HepG2 (cell line): Measurements from ENCODE around the gene CNPY1. TPM values are rescaled to one million over a fixed set of nuclear protein-coding genes. Genes with fewer than 3 reads are reported as not detected.

ENCODE experiments used
- ATAC-seq: fragments of 200-7000 bp; cut with Tn5 transposase; 3 replicates; pipeline ENCODE4 v1.9.1; 2020; ENCODE audit warnings: mild to moderate bottlenecking, moderate library complexity
- BruUV-seq: library from RNA; stranded (reverse); fragments of 400-500 nt; replicated peaks from 2 replicates; lab custom pipeline; 2021; lab: Mats Ljungman, UMichigan
- CTCF ChIA-PET: fragments of 300-600 bp; formaldehyde crosslinking; extraction: SDS; loops from one replicate; lab custom pipeline; 2021; ENCODE audit warnings: low total read pairs, inconsistent platforms, low intra/inter-chr PET ratio; lab: Yijun Ruan, JAX
- POLR2A ChIA-PET: fragments of 350-600 bp; sonication (Branson Sonifier 250); formaldehyde crosslinking; loops from one replicate; lab custom pipeline; 2020; ENCODE audit warnings: antibody characterized with exemption, inconsistent platforms; lab: Yijun Ruan, JAX
- DNase-seq: peaks from one replicate; pipeline ENCODE4 v3.0.0-alpha.2; 2015; ENCODE audit warnings: low spot score
- FAIRE-seq: peaks from 3 replicates; lab custom pipeline; 2011; peaks lifted over from hg19 to GRCh38; lab: Jason Lieb, UNC
- H2AFZ ChIP-seq: one replicate; pipeline ENCODE4 v1.6.1; 2011; ENCODE audit warnings: low read length, inconsistent platforms
- H3K27ac ChIP-seq: fragments of 300-600 bp; 3 replicates; pipeline ENCODE4 v1.8.0; 2011; ENCODE audit warnings: mixed run types, mild to moderate bottlenecking, mixed read lengths, low read length, inconsistent platforms; ENCODE audit not compliant: insufficient read depth; ENCODE audit errors: extremely low read length
- H3K27me3 ChIP-seq, 2 experiments: fragments of 200-600 bp in 1 of 2; 2 replicates in 1 of 2; 3 replicates in 1 of 2; pipeline versions ENCODE4 v1.6.0 to v1.8.0; 2011; ENCODE audit warnings: low read length in 2 of 2, mild to moderate bottlenecking in 2 of 2, moderate library complexity in 2 of 2, inconsistent platforms in 1 of 2; ENCODE audit not compliant: insufficient read depth in 2 of 2, control insufficient read depth in 1 of 2
- H3K36me3 ChIP-seq, 2 experiments: fragments of 200-600 bp in 1 of 2; replicated peaks in 1 of 2; 2 replicates in 1 of 2; 3 replicates in 1 of 2; pipeline versions ENCODE4 v1.5.1 to v1.8.0; 2011; ENCODE audit warnings: low read length in 2 of 2, inconsistent platforms in 1 of 2; ENCODE audit not compliant: insufficient read depth in 2 of 2, control insufficient read depth in 1 of 2
- H3K4me1 ChIP-seq: 2 replicates; pipeline ENCODE4 v1.5.1; 2012; ENCODE audit warnings: low read length, inconsistent platforms; ENCODE audit not compliant: insufficient read depth
- H3K4me2 ChIP-seq: 2 replicates; pipeline ENCODE4 v1.6.0; 2011; ENCODE audit warnings: low read depth, low read length, inconsistent platforms
- H3K4me3 ChIP-seq, 3 experiments: fragments of 200-600 bp in 1 of 3; sonication (generic), shearing (Covaris generic) in 1 of 3; replicated peaks in 1 of 3; 2 replicates each; pipeline ENCODE4 v1.5.1; 2011 to 2016; ENCODE audit warnings: low read length in 3 of 3, inconsistent platforms in 2 of 3, low read depth in 2 of 3, mild to moderate bottlenecking in 2 of 3, control low read depth in 1 of 3, mixed read lengths in 1 of 3; ENCODE audit not compliant: insufficient read depth in 1 of 3
- H3K79me2 ChIP-seq: one replicate; pipeline ENCODE4 v1.6.1; 2011; ENCODE audit warnings: low read length, inconsistent platforms; ENCODE audit not compliant: insufficient read depth
- H3K9ac ChIP-seq: 2 replicates; pipeline ENCODE4 v1.6.0; 2011; ENCODE audit warnings: mild to moderate bottlenecking, low read depth, low read length, inconsistent platforms; ENCODE audit not compliant: insufficient read depth
- H3K9me3 ChIP-seq: 2 replicates; pipeline ENCODE4 v1.5.1; 2012; ENCODE audit warnings: mild to moderate bottlenecking, low read length
- H4K20me1 ChIP-seq: 2 replicates; pipeline ENCODE4 v1.6.0; 2011; ENCODE audit warnings: inconsistent platforms, mild to moderate bottlenecking, low read length, moderate library complexity; ENCODE audit not compliant: insufficient read depth
- EZH2 ChIP-seq: conservative IDR thresholded peaks from 2 replicates; pipeline ENCODE4 v1.6.1; 2012; ENCODE audit warnings: mild to moderate bottlenecking, low read depth, low read length, moderate library complexity
- HMG20B ChIP-seq: conservative IDR thresholded peaks from 2 replicates; pipeline ENCODE4 v1.6.1; 2016; ENCODE audit warnings: missing genetic modification reagents, missing compliant biosample characterization
- IRF2 ChIP-seq: IDR thresholded peaks from 2 replicates; pipeline ENCODE4 v1.6.1; 2018; ENCODE audit warnings: missing genetic modification reagents, missing compliant biosample characterization
- SALL2 ChIP-seq: sonication (generic); formaldehyde crosslinking; IDR thresholded peaks from 2 replicates; pipeline ENCODE4 v1.8.1; 2023; ENCODE audit warnings: mild to moderate bottlenecking, missing genetic modification reagents, inconsistent platforms
- WGBS: methylation state at CpG from one replicate; pipeline ENCODE4 v1.1.6; 2017; ENCODE audit warnings: low lambda C conversion rate; 5-methylcytosine and 5-hydroxymethylcytosine counted together
- in situ Hi-C: cut with HindIII; loops from 2 replicates; pipeline ENCODE4 v1.10.0; 2017; ENCODE audit warnings: low pct_unique_long_range_greater_than_20kb; ENCODE audit not compliant: extremely low pct_ligation_motif_present
- intact Hi-C: fragments of 100-400 bp; cut with micrococcal nuclease; formaldehyde crosslinking; loops from one replicate; pipeline ENCODE4 v1.10.0; 2022; ENCODE audit not compliant: unreplicated experiment
- polyA plus RNA-seq, 8 experiments: library from polyadenylated mRNA; depleted of rRNA in 3 of 8; stranded (reverse) in 7 of 8; unstranded in 1 of 8; fragments of >200 nt; fragmentation: Illumina TruSeq in 4 of 8; extraction: Trizol in 4 of 8; gene quantifications; 2 replicates each; pipeline versions ENCODE4 v1.2.1 to v1.2.3, GENCODE V29; 2011 to 2016; ENCODE audit warnings: low read depth in 4 of 8, missing spikeins in 1 of 8, mixed read lengths in 1 of 8; ENCODE audit not compliant: insufficient read depth in 1 of 8
- total RNA-seq, 5 experiments: library from RNA; depleted of rRNA; stranded (reverse); fragments of >200 nt; fragmentation: Illumina TruSeq; extraction: Trizol; gene quantifications; 2 replicates each; pipeline ENCODE4 v1.2.3, GENCODE V29; 2016; ENCODE audit warnings: low read depth in 1 of 5
- TF ChIP-seq, protein P1 (sequence below): sonication (generic); formaldehyde crosslinking; IDR thresholded peaks from 2 replicates; pipeline ENCODE4 v1.8.0; 2022; ENCODE audit warnings: mild to moderate bottlenecking, missing genetic modification reagents
- TF ChIP-seq, protein P2 (sequence below): sonication (generic); formaldehyde crosslinking; IDR thresholded peaks from 2 replicates; pipeline ENCODE4 v1.9.0; 2022; ENCODE audit warnings: missing genetic modification reagents, mild to moderate bottlenecking, borderline replicate concordance

CNPY1 gene
- total and polyA plus RNA-seq, 2 of the 13 experiments (the other 11 are each of a cell fraction or from before 2014, with no cell fraction given) = not detected

DNA sequence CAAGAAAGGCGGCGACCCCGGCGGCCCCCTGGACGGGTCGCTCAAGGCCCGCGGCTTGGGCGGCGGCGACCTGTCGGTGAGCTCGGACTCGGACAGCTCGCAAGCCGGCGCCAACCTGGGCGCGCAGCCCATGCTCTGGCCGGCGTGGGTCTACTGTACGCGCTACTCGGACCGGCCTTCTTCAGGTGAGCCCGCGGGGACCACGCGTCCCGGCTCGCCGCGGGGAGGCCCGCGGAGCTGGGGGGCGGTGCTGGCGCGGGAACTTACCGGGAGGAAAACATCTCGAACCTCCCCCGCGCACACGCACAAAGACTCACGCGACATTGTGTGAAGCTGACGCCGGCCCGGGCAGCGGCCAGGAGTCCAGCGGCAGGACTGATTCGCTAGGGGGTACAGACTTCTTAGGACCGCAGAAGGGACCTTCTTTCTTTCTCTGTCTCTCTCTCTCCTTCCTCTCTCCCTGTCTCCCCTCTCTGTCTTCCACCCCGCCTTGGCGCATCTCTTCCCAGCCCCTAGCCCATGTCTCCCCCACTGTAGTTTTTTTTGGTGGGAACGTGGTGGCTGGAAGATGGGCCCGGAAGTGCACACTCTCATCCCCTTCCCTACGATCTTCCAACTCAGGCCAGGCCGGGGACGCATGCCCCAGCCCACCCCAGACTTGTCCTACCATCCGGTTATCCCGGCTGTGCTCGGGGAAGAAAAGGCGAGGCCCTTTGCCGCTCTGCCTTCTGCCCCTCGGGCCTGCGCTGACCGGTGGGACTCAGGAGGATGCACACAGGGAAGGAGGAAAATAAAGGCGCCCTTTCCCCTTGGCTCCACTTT is 87.3 kb downstream of the CNPY1 start:
- no peaks in the 10 kb centered on the region for H3K4me1 ChIP-seq
- POLR2A ChIA-PET = no interaction called here
- no peak overlapping the region for H3K4me3 ChIP-seq
- no peak overlapping the region for H3K9ac ChIP-seq
- no peak overlapping the region for H3K4me2 ChIP-seq
- H3K27me3 ChIP-seq = peaks cover 11 to 77% of the 10 kb centered on the region in 2 experiments
- in situ Hi-C loops (no loop called here), intact Hi-C loops (no loop called here)
- H3K36me3 ChIP-seq = no peaks in the 10 kb centered on the region
- 46% methylated on average over 43 of the region's 68 CpGs for WGBS
- CTCF ChIA-PET = no interaction called here
- H2AFZ ChIP-seq = no peak overlapping the region
- no peak overlapping the region for H3K27ac ChIP-seq
- no TSS peak for BruUV-seq
- ATAC-seq (no peak), FAIRE-seq (no peak), DNase-seq (no peak)
- no peaks in the 10 kb centered on the region for H3K79me2 ChIP-seq
- H3K9me3 ChIP-seq = no peaks in the 10 kb centered on the region
- no peaks in the 10 kb centered on the region for H4K20me1 ChIP-seq
- TF ChIP-seq EZH2 (peak; percentile 58; the same call in 1 of the 2 replicates), IRF2 (no peak)
- TF ChIP-seq, all 625 proteins: peak for 1

DNA sequence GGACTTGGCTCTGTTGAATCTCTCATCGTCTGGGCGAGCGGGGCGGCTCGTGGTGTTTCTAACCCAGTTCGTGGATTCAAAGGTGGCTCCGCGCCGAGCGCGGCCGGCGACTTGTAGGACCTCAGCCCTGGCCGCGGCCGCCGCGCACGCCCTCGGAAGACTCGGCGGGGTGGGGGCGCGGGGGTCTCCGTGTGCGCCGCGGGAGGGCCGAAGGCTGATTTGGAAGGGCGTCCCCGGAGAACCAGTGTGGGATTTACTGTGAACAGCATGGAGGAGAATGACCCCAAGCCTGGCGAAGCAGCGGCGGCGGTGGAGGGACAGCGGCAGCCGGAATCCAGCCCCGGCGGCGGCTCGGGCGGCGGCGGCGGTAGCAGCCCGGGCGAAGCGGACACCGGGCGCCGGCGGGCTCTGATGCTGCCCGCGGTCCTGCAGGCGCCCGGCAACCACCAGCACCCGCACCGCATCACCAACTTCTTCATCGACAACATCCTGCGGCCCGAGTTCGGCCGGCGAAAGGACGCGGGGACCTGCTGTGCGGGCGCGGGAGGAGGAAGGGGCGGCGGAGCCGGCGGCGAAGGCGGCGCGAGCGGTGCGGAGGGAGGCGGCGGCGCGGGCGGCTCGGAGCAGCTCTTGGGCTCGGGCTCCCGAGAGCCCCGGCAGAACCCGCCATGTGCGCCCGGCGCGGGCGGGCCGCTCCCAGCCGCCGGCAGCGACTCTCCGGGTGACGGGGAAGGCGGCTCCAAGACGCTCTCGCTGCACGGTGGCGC is 88.1 kb downstream of the CNPY1 start, which contains the start of gene EN2:
EN2 (plus strand) TSS at position 19 of the 767 bp plus-strand sequence; CDS start at position 268, 249 bp downstream.
- ChIA-PET POLR2A (no interaction called here), CTCF (no interaction called here)
- no peak for ATAC-seq
- H4K20me1 ChIP-seq = no peaks in the 10 kb centered on the region
- H3K9ac ChIP-seq = no peak within 1 kb of the TSS
- H2AFZ ChIP-seq = no peak within 1 kb of the TSS
- H3K9me3 ChIP-seq = no peaks in the 10 kb centered on the region
- intact Hi-C loops (no loop called here), in situ Hi-C loops (no loop called here)
- 80% methylated on average over 99 of the region's 105 CpGs for WGBS
- no peak within 1 kb of the TSS for H3K4me3 ChIP-seq
- H3K4me2 ChIP-seq = no peak within 1 kb of the TSS
- peaks cover 10 to 79% of the 10 kb centered on the region in 2 experiments for H3K27me3 ChIP-seq
- H3K4me1 ChIP-seq = no peaks in the 10 kb centered on the region
- no peak within 1 kb of the TSS for H3K27ac ChIP-seq
- no TSS peak for BruUV-seq
- DNase-seq = no peak
- H3K36me3 ChIP-seq = no peaks in the 10 kb centered on the region
- no peak for FAIRE-seq
- no peak for TF ChIP-seq SALL2 (CRISPR knock-in tag)
- TF ChIP-seq HMG20B = no peak
- TF ChIP-seq, protein P1, sequence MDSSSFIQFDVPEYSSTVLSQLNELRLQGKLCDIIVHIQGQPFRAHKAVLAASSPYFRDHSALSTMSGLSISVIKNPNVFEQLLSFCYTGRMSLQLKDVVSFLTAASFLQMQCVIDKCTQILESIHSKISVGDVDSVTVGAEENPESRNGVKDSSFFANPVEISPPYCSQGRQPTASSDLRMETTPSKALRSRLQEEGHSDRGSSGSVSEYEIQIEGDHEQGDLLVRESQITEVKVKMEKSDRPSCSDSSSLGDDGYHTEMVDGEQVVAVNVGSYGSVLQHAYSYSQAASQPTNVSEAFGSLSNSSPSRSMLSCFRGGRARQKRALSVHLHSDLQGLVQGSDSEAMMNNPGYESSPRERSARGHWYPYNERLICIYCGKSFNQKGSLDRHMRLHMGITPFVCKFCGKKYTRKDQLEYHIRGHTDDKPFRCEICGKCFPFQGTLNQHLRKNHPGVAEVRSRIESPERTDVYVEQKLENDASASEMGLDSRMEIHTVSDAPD (CRISPR knock-in tag) = no peak
- TF ChIP-seq, protein P2, sequence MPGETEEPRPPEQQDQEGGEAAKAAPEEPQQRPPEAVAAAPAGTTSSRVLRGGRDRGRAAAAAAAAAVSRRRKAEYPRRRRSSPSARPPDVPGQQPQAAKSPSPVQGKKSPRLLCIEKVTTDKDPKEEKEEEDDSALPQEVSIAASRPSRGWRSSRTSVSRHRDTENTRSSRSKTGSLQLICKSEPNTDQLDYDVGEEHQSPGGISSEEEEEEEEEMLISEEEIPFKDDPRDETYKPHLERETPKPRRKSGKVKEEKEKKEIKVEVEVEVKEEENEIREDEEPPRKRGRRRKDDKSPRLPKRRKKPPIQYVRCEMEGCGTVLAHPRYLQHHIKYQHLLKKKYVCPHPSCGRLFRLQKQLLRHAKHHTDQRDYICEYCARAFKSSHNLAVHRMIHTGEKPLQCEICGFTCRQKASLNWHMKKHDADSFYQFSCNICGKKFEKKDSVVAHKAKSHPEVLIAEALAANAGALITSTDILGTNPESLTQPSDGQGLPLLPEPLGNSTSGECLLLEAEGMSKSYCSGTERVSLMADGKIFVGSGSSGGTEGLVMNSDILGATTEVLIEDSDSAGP (CRISPR knock-in tag) = no peak
- H3K79me2 ChIP-seq = no peaks in the 10 kb centered on the region
